Activated naive CD4-positive, alpha-beta T cell (primary cell): ENCODE results near the gene DIP2B.
"Not testable (repeated sequence)": the region's sequence is repeated elsewhere in the genome, so short reads cannot be mapped to it uniquely, and the experiment has no call there.

ENCODE experiments used
- DNase-seq, 4 experiments: peaks; one replicate each; lab custom pipeline; 2025; lab: John Stamatoyannopoulos, UW

The DIP2B gene

GRCh38 chr12:50504798-50505674 is at the start of gene DIP2B:
Gene DIP2B (plus strand): TSS chr12:50504985. CDS start chr12:50505141, 156 bp downstream.
- peak; percentile 87 to 95 (median 92) for DNase-seq

- no peak for DNase-seq
Observed at GRCh38 chr12:50458606-50459005, 46.2 kb upstream of the DIP2B start.

GRCh38 chr12:50467439-50467838 is 37.3 kb upstream of the DIP2B start:
- DNase-seq = no peak

- no peak for DNase-seq
Observed at GRCh38 chr12:50477241-50477832, 27.4 kb upstream of the DIP2B start.

GRCh38 chr12:50482571-50482970 is 22.2 kb upstream of the DIP2B start:
- DNase-seq = no peak

GRCh38 chr12:50483488-50483887 is 21.3 kb upstream of the DIP2B start:
- DNase-seq = no peak

GRCh38 chr12:50488801-50489200 is 16.0 kb upstream of the DIP2B start:
- no peak for DNase-seq

- not testable (repeated sequence) for DNase-seq
Observed at GRCh38 chr12:50498119-50498518, 6.7 kb upstream of the DIP2B start.

GRCh38 chr12:50505675-50506530 is 1.1 kb downstream of the DIP2B start:
- no peak for DNase-seq

GRCh38 chr12:50506753-50507473 is 2.1 kb downstream of the DIP2B start:
- DNase-seq = no peak

- DNase-seq = no peak
Observed at GRCh38 chr12:50507474-50507838, 2.7 kb downstream of the DIP2B start.

GRCh38 chr12:50507930-50508329 is 3.1 kb downstream of the DIP2B start:
- DNase-seq = peak in 1 of 4 experiments; percentile 7

GRCh38 chr12:50508414-50508813 is 3.6 kb downstream of the DIP2B start:
- DNase-seq = no peak

- DNase-seq = no peak
Observed at GRCh38 chr12:50508970-50509663, 4.3 kb downstream of the DIP2B start.

GRCh38 chr12:50514526-50515276 is 9.9 kb downstream of the DIP2B start:
- DNase-seq = no peak

- DNase-seq = no peak
Observed at GRCh38 chr12:50515587-50515986, 10.8 kb downstream of the DIP2B start.

- DNase-seq = no peak
Observed at GRCh38 chr12:50517421-50518048, 12.8 kb downstream of the DIP2B start.

GRCh38 chr12:50518090-50518489 is 13.3 kb downstream of the DIP2B start:
- no peak for DNase-seq

GRCh38 chr12:50519353-50519752 is 14.6 kb downstream of the DIP2B start:
- no peak for DNase-seq
